CD4-positive, CD25-positive, alpha-beta regulatory T cell (primary cell): ENCODE results near the gene SLC46A1. TPM values are rescaled to one million over a fixed set of nuclear protein-coding genes. Genes with fewer than 3 reads are reported as not detected.

ENCODE experiments used
- ATAC-seq, 2 donors: fragments of 150-1000 bp; cut with Tn5 transposase; one replicate each; pipeline ENCODE4 v1.10.0; 2021; ENCODE audit warnings: low read depth in 2 of 2, moderate number of reproducible peaks in 2 of 2, moderate library complexity in 1 of 2
- DNase-seq, 3 donors: peaks; one replicate each; pipeline versions ENCODE4 v3.0.0 to v3.0.0-alpha.2; 2012 to 2022; ENCODE audit warnings: mixed read lengths in 1 of 3
- H3K27ac ChIP-seq: one replicate; pipeline ENCODE4 v1.7.0; 2013; ENCODE audit warnings: mild to moderate bottlenecking, low read length; ENCODE audit not compliant: insufficient read depth, poor library complexity, severe bottlenecking
- H3K27me3 ChIP-seq: one replicate; pipeline ENCODE4 v1.7.0; 2013; ENCODE audit warnings: low read length; ENCODE audit not compliant: control insufficient read depth, insufficient read depth
- H3K36me3 ChIP-seq: one replicate; pipeline ENCODE4 v1.7.0; 2013; ENCODE audit warnings: mild to moderate bottlenecking, low read length, moderate library complexity; ENCODE audit not compliant: control insufficient read depth, insufficient read depth
- H3K4me1 ChIP-seq: 2 replicates; pipeline ENCODE4 v1.7.0; 2013; ENCODE audit warnings: mild to moderate bottlenecking, low read length; ENCODE audit not compliant: insufficient read depth, control insufficient read depth, poor library complexity, severe bottlenecking
- H3K4me3 ChIP-seq: one replicate; pipeline ENCODE4 v1.7.0; 2013; ENCODE audit warnings: low read depth, mild to moderate bottlenecking, low read length, moderate library complexity
- H3K9me3 ChIP-seq, 2 experiments: 1 replicate in 1 of 2; 2 replicates in 1 of 2; pipeline ENCODE4 v1.7.0; 2013; ENCODE audit warnings: low read length in 2 of 2, mild to moderate bottlenecking in 1 of 2, moderate library complexity in 1 of 2; ENCODE audit not compliant: control insufficient read depth in 2 of 2
- H3K27ac Mint-ChIP-seq, 3 donors: one replicate each; pipeline ENCODE4 v1.8.0; 2020 to 2022; ENCODE audit warnings: mild to moderate bottlenecking in 3 of 3, mixed read lengths in 3 of 3, moderate library complexity in 2 of 3
- H3K27me3 Mint-ChIP-seq: one replicate; pipeline ENCODE4 v1.8.0; 2022; ENCODE audit warnings: mild to moderate bottlenecking, mixed read lengths
- H3K36me3 Mint-ChIP-seq: one replicate; pipeline ENCODE4 v1.8.0; 2020; ENCODE audit warnings: mixed read lengths
- H3K4me1 Mint-ChIP-seq, 4 donors: one replicate each; pipeline ENCODE4 v1.8.0; 2020 to 2022; ENCODE audit warnings: mixed read lengths in 4 of 4, mild to moderate bottlenecking in 1 of 4
- H3K4me3 Mint-ChIP-seq, 4 donors: one replicate each; pipeline ENCODE4 v1.8.0; 2020 to 2022; ENCODE audit warnings: mild to moderate bottlenecking in 4 of 4, mixed read lengths in 4 of 4, moderate library complexity in 3 of 4
- H3K9me3 Mint-ChIP-seq, 7 donors: one replicate each; pipeline ENCODE4 v1.8.0; 2020 to 2022; ENCODE audit warnings: mixed read lengths in 7 of 7, mild to moderate bottlenecking in 3 of 7, moderate library complexity in 2 of 7
- polyA plus RNA-seq, 4 donors: library from polyadenylated mRNA; unstranded; fragments of 300-500 nt; fragmentation: Illumina TruSeq; gene quantifications; one replicate each; pipeline ENCODE4 v1.2.3, GENCODE V29; 2021
- total RNA-seq: library from RNA; stranded (reverse); gene quantifications from one replicate; pipeline ENCODE4 v1.2.3, GENCODE V29; 2022

The SLC46A1 gene
- total and polyA plus RNA-seq, 5 donors from 2014 or later, result 0.49 to 2.8 (median 1.4) TPM; not detected in 1

DNA sequence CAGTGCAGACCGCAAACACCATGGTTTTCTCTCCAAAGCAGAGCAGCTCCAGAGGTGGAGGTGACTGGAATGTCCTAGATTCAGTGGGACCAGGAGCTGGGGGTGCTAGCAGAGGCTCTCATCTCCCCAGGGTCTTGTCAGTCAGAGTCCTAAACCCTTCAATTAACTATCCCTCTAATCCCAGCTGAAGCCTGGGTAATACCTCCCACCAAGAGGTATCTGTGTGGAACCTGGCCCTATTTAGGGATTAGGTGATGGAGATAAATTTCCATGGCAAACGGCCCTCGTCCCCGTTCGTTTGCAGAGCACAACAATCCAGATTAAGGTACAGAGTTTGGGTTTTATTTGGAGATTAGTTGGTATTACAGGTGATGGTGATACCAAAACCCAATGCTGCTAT lies 42.8 kb downstream of the SLC46A1 start:
- no peaks in the 10 kb centered on the region for H3K27me3 ChIP-seq
- ATAC-seq (no peak), DNase-seq (no peak)
- peaks cover 0 to 7% (median 4%) of the 10 kb centered on the region in 4 donors for H3K4me1 Mint-ChIP-seq
- peaks cover 11% of the 10 kb centered on the region for H3K36me3 Mint-ChIP-seq
- no peak overlapping the region for H3K27ac Mint-ChIP-seq
- H3K27ac ChIP-seq, result no peak overlapping the region
- no peak overlapping the region for H3K4me3 Mint-ChIP-seq
- H3K9me3 Mint-ChIP-seq, result no peaks in the 10 kb centered on the region
- no peaks in the 10 kb centered on the region for H3K27me3 Mint-ChIP-seq
- no peak overlapping the region for H3K4me3 ChIP-seq
- peaks cover 51% of the 10 kb centered on the region for H3K36me3 ChIP-seq
- H3K4me1 ChIP-seq, result peaks cover 5% of the 10 kb centered on the region
- H3K9me3 ChIP-seq, result no peaks in the 10 kb centered on the region

DNA sequence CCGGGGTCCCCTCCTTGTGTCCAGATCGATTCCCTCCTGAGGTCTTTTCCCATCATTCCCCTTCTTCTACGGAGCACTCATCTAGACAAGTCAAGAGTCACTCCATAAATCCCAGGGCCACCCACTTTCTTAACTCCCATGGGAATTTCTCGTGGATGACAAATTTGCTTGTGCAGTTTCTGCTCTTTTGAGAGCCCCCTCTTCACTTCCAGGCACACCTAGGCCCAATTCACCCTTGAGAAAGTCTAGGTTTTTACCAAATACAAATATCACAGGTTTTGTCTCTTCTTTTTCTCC lies 48.2 kb downstream of the SLC46A1 start:
- Histone ChIP-seq H3K4me1 (peaks cover 24% of the 10 kb centered on the region), H3K36me3 (peaks cover 46% of the 10 kb centered on the region), H3K9me3 (no peaks in the 10 kb centered on the region), H3K27me3 (no peaks in the 10 kb centered on the region), H3K27ac (peak overlapping the region; percentile 83), H3K4me3 (peak overlapping the region; percentile 95)
- Mint-ChIP-seq H3K4me3 (peak overlapping the region; percentile 89 to 97 (median 95)), H3K9me3 (no peaks in the 10 kb centered on the region), H3K27ac (peak overlapping the region; percentile 95 to 97 (median 95)), H3K27me3 (peaks cover 5% of the 10 kb centered on the region), H3K4me1 (peaks cover 0 to 34% (median 21%) of the 10 kb centered on the region in 4 donors), H3K36me3 (peaks cover 21% of the 10 kb centered on the region)
- ATAC-seq, result no peak
- no peak for DNase-seq

DNA sequence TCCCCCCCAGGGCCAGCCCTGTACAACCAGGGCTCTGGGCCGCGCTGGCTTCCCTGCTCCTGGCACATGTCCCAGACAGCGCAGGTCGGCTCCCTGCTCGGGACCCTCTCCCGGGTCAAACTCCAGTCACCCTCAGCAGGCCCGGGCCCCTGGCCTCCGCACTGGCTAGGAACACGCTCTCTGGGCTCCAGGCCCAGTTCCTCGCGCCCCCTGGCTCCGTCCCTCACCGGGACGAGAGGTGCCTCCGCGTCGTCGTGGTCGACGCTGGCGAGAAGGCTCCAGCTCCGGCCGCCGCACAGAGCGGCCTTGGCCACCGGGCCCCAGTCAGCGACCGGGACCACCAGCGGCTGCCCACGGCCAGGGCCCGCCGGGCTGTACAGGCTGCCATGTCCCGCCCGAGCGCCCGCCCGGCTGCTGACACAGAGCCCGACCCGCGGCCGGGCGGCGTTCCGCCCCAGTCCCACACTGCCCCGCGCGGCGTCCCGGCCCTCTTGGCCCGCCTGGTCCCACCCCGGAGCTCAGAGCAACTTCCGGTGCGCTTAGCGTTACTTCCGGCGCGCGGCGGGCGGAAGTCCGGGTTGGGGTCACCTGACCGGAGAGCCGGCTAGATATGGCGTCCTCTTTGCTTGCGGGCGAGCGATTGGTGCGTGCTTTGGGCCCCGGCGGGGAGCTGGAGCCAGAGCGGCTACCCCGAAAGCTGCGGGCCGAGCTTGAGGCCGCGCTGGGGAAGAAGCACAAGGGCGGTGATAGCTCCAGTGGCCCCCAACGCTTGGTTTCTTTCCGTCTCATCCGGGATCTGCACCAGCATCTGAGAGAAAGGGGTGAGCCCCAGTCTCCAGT lies 48.7 kb downstream of the SLC46A1 start, which contains the start of gene POLDIP2:
TSS of gene POLDIP2 (minus strand) at position 467 of the 840 bp plus-strand sequence. CDS start at position 388, 79 bp downstream.
- Histone ChIP-seq H3K9me3 (no peaks in the 10 kb centered on the region), H3K27me3 (no peaks in the 10 kb centered on the region), H3K4me3 (peak within 1 kb of the TSS; percentile 95), H3K36me3 (peaks cover 43% of the 10 kb centered on the region), H3K27ac (peak within 1 kb of the TSS; percentile 83), H3K4me1 (peaks cover 24% of the 10 kb centered on the region)
- Mint-ChIP-seq H3K4me1 (peaks cover 0 to 34% (median 21%) of the 10 kb centered on the region in 4 donors), H3K4me3 (peak within 1 kb of the TSS; percentile 89 to 97 (median 95)), H3K36me3 (peaks cover 22% of the 10 kb centered on the region), H3K27me3 (peaks cover 5% of the 10 kb centered on the region), H3K27ac (peak within 1 kb of the TSS; percentile 95 to 97 (median 95)), H3K9me3 (no peaks in the 10 kb centered on the region)
- DNase-seq (peak; percentile 94 to 97 (median 96)), ATAC-seq (peak; percentile 99 to 100)

DNA sequence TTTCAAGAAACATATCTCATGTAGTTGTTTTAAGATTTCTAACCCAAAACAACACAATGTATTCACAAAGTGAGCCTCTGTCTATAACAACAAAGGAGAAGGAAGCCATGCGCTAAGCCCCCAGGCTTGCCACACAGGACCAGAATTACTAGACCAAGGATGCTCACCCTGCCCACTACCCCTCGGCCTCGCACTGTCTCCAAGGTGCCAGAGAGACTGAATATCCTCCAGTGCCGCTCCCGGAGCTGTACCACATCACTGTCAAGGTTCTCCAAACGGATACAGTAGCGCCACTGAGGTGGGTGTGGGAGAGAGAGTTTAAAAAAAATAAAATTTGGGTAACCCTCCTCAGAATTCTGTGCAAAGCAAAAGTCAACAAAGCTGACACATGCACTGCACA lies 55.7 kb downstream of the SLC46A1 start:
- Histone ChIP-seq H3K4me1 (no peaks in the 10 kb centered on the region), H3K27ac (no peak overlapping the region), H3K27me3 (no peaks in the 10 kb centered on the region), H3K36me3 (peaks cover 77% of the 10 kb centered on the region), H3K9me3 (no peaks in the 10 kb centered on the region), H3K4me3 (no peak overlapping the region)
- Mint-ChIP-seq H3K9me3 (no peaks in the 10 kb centered on the region), H3K4me3 (no peak overlapping the region), H3K27me3 (no peaks in the 10 kb centered on the region), H3K27ac (no peak overlapping the region), H3K36me3 (peaks cover 31% of the 10 kb centered on the region), H3K4me1 (peaks cover 0 to 5% (median 0%) of the 10 kb centered on the region in 4 donors)
- ATAC-seq, result no peak
- DNase-seq, result no peak

DNA sequence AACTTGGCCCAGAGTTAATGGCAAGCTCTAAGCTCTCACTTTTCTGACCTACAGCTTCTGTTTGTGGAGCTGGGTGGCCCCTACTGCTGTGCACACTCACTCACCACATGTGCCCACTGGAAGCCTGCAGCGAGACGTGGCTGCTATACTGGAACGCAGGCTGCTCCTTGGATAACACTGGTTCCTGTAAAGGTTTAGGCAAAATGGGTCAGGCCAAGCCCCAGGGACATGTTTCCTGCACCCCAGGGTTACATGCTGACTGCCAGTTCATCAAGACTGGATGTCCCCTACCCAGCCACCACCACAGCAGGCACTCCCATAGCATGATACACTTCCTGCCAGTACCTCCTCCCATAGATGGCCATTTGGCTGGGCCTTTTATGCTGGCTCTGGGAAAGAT lies 57.0 kb downstream of the SLC46A1 start:
- Mint-ChIP-seq H3K36me3 (peaks cover 27% of the 10 kb centered on the region), H3K27ac (no peak overlapping the region), H3K4me3 (no peak overlapping the region), H3K4me1 (no peaks in the 10 kb centered on the region), H3K9me3 (no peaks in the 10 kb centered on the region), H3K27me3 (no peaks in the 10 kb centered on the region)
- Histone ChIP-seq H3K27me3 (no peaks in the 10 kb centered on the region), H3K4me1 (no peaks in the 10 kb centered on the region), H3K9me3 (no peaks in the 10 kb centered on the region), H3K27ac (no peak overlapping the region), H3K36me3 (peaks cover 85% of the 10 kb centered on the region), H3K4me3 (no peak overlapping the region)
- ATAC-seq (no peak), DNase-seq (no peak)

DNA sequence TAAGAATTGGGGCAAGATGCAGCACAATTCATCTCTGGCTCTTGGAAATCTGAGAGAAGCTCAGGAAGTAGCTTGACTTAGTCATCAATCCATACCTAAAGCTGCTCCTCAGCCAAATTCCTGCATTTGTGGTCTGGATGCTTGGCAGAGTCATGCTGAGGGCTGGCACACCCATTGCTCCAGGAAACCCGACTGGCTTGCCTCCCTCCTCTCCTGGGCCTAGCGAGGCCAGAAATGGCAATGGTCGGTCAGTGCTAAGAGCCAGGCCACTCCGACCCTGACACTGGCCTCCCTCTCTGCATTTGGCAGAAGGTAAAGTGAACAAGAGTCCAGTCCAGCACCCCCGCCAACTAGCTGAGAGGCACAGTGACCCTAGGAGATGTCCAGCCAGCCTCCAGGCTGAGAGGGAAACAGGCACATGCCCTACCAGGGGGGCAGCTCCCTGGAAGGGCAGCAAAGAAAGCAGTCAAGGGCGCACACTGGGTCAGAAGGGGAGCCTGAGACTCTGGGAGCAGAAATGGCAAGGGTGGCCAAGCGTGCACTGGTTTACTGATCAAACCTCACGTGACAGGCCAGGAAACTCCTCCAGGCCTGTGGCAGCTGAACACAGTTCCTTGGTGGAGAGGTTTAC lies 58.6 kb downstream of the SLC46A1 start:
- H3K27ac Mint-ChIP-seq, result no peak overlapping the region
- peaks cover 29% of the 10 kb centered on the region for H3K36me3 Mint-ChIP-seq
- H3K36me3 ChIP-seq, result peaks cover 90% of the 10 kb centered on the region

DNA sequence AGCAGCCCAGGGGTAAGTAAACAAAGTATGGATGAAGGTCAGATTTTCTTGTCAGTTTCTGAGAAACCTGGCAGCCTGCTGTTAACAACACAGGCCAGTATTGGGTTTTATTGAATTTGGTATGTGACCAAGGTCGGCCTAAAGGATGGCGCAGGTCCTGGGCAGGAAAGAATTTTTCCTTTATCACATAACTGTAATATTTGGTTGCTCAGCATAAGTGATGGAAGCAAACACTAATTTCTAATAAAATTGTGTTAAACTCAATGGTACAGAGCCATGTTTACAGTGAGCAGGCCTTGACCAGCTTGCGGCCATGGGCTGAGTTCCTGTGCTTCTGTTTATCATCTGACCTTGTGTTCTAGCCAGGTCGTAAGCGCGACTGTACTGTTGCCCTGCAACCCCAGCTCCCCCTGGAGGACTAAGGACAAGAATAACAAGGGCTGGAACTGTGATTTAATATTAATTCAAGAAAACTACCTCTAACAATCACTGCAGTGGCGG lies 59.2 kb downstream of the SLC46A1 start:
- Mint-ChIP-seq H3K36me3 (peaks cover 32% of the 10 kb centered on the region), H3K4me1 (no peaks in the 10 kb centered on the region), H3K27me3 (no peaks in the 10 kb centered on the region), H3K4me3 (no peak overlapping the region), H3K9me3 (no peaks in the 10 kb centered on the region), H3K27ac (no peak overlapping the region)
- ATAC-seq, result no peak
- Histone ChIP-seq H3K4me3 (no peak overlapping the region), H3K27ac (no peak overlapping the region), H3K9me3 (no peaks in the 10 kb centered on the region), H3K27me3 (no peaks in the 10 kb centered on the region), H3K4me1 (no peaks in the 10 kb centered on the region), H3K36me3 (peaks cover 93% of the 10 kb centered on the region)
- no peak for DNase-seq

More for the DNA sequence above, 58.6 kb downstream of the SLC46A1 start:
- H3K4me3 ChIP-seq, result no peak overlapping the region
- Mint-ChIP-seq H3K27me3 (no peaks in the 10 kb centered on the region), H3K4me1 (no peaks in the 10 kb centered on the region), H3K9me3 (no peaks in the 10 kb centered on the region), H3K4me3 (no peak overlapping the region)
- no peaks in the 10 kb centered on the region for H3K4me1 ChIP-seq
- ATAC-seq (no peak), DNase-seq (no peak)
- no peaks in the 10 kb centered on the region for H3K27me3 ChIP-seq
- no peak overlapping the region for H3K27ac ChIP-seq
- no peaks in the 10 kb centered on the region for H3K9me3 ChIP-seq
